GM13977 (cell line): Measurements from ENCODE around the gene SH3TC1.

ENCODE experiments used
- DNase-seq: peaks from one replicate; pipeline ENCODE4 v3.0.0; 2012; ENCODE audit warnings: low spot score
- in situ Hi-C: fragments of 300-500 bp; cut with MboI; formaldehyde crosslinking; loops from one replicate; pipeline ENCODE4 v1.12.0; 2022; ENCODE audit warnings: low sequenced_read_pairs, low pct_unique_long_range_greater_than_20kb, mixed read lengths, inconsistent platforms; ENCODE audit not compliant: unreplicated experiment
- TF ChIP-seq, protein P1 (sequence below): IDR thresholded peaks from 2 replicates; pipeline ENCODE4 v1.5.1; 2012; ENCODE audit warnings: mild to moderate bottlenecking, control low read depth; ENCODE audit not compliant: insufficient read depth; ENCODE audit errors: extremely low read depth, missing control alignments

The SH3TC1 gene

DNA sequence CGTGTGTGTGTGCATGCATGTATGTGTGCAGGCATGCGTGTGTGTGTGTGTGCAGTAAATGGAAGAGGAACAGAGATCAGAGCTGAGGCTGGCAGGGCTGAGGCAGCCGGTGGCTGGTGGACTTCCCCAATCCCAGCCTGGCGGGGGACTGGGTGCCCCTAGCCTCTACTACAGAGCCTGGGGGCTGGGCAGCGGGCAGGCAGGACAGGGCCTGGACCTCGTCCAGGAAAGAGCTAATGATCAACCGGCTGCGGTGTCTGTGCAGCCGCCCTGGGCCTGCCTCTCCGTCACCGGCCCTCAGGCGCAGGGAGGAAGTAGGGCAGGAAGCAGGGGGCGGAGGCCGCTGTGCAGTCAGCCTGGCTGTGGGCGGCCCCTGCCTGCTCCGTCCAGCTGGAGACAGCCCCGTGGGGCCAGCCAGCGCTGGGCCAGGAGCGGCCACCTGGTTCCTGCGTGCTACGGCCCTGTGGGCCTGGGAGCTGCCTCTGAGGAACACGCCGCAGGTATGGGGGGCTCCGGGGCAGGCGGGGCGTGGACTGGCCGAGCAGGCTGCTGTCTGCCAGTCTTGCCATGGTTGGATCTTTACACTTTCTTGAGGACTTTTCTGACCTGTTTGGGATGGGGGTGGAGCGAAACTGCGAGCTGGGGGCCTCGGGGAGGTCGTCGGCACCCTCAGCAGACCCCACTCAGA lies at the start of gene SH3TC1:
TSS of gene SH3TC1 (plus strand) at position 385 of the 688 bp plus-strand sequence. CDS start 5,905 bp downstream, outside the sequence.
- TF ChIP-seq, protein P1, sequence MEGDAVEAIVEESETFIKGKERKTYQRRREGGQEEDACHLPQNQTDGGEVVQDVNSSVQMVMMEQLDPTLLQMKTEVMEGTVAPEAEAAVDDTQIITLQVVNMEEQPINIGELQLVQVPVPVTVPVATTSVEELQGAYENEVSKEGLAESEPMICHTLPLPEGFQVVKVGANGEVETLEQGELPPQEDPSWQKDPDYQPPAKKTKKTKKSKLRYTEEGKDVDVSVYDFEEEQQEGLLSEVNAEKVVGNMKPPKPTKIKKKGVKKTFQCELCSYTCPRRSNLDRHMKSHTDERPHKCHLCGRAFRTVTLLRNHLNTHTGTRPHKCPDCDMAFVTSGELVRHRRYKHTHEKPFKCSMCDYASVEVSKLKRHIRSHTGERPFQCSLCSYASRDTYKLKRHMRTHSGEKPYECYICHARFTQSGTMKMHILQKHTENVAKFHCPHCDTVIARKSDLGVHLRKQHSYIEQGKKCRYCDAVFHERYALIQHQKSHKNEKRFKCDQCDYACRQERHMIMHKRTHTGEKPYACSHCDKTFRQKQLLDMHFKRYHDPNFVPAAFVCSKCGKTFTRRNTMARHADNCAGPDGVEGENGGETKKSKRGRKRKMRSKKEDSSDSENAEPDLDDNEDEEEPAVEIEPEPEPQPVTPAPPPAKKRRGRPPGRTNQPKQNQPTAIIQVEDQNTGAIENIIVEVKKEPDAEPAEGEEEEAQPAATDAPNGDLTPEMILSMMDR = no peak
- peak; percentile 93 for DNase-seq
- in situ Hi-C loops = no loop called here

DNA sequence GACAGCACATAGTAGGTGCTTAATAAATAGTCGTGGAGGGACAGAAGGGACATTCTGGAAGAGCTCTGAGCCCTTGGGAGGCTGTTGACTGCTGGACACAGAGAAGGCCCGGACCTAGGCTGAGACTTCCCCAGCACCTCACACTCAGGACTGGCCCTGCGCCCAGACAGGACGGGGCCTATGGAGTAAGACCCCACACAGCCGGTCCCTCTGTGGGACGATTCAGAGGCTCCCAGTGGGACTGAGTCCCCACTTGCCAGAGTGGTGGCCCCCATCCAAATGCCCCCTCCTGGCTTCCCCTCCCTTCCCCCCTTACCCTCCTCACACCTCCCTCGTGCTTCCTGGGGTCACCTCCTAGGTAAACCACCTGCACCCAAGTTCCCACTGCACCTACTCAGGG lies 49.4 kb upstream of the SH3TC1 start:
- in situ Hi-C loops = no loop called here

DNA sequence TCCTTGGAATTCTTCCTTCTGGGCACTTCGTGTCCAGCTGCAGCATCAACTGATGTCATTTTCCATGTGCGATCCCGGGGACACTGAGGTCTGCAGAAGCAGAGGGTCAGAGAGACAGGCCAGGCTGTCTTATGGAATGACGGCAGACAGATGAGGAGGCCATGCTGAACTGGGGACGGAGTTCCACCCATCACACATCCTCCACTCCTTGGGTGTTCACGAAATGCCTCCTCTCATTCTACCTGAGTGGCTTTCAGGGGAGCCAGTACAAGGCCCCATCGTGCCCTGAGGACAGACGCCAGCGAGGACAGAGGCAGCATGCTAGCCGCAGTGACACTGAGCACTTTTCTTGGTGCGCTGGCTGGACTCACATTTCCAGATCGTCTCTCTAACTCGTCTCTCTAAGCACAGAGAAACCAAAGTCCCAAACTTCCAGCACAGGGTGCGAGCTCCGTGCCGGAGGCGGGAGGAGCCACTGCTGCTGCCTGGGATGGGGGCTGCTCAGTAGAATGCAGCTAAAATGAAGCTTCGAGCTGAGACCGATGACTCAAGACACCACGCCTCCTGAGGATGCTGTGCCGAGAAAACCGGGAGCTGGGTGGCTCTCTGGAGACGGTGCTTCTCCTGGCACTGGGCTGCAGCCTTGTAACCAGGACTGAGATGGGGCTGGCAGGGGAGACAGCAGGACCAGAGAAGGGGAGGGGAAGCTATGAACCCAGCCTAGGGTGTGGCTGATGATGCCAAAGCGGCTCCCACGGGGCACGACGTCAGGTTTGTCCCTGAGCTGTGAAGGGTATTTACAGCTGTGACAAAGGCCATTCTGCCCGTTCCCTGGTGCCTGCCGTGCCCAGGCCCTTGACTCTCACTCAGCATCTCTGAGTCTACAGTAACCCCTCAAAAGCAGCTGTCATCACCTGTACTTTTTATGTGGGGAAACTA lies 48.7 kb upstream of the SH3TC1 start:
- TF ChIP-seq, protein P1 = no peak
- DNase-seq = no peak

More for the DNA sequence above, 49.4 kb upstream of the SH3TC1 start:
- no peak for DNase-seq
- TF ChIP-seq, protein P1 = no peak

DNA sequence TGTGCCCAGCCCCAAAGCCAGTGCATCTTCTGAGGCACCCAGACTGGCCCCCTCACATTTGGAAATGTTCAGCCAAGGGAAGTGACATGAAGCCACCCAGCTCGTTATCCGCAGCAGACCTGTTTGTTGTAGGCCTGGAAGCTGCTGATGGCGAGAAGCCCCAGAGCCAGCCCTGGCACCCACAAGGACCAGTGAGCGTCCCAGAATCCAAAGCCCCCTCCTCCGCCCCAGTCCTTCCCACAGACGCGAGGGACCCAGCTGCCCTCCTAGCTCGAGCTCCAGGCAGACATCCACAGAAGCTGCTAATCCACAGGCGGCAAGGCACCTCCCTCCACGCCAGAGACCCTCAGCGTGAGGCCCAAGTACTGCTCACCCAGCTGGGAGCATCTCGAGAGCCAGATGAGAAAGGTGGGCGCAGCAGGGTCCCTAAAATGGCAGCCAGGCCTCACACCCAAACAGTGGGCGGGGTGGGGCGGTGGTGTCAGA lies 47.9 kb upstream of the SH3TC1 start:
- DNase-seq = no peak
- in situ Hi-C loops = no loop called here
- TF ChIP-seq, protein P1 = no peak

More for the DNA sequence above, 48.7 kb upstream of the SH3TC1 start:
- in situ Hi-C loops = no loop called here

DNA sequence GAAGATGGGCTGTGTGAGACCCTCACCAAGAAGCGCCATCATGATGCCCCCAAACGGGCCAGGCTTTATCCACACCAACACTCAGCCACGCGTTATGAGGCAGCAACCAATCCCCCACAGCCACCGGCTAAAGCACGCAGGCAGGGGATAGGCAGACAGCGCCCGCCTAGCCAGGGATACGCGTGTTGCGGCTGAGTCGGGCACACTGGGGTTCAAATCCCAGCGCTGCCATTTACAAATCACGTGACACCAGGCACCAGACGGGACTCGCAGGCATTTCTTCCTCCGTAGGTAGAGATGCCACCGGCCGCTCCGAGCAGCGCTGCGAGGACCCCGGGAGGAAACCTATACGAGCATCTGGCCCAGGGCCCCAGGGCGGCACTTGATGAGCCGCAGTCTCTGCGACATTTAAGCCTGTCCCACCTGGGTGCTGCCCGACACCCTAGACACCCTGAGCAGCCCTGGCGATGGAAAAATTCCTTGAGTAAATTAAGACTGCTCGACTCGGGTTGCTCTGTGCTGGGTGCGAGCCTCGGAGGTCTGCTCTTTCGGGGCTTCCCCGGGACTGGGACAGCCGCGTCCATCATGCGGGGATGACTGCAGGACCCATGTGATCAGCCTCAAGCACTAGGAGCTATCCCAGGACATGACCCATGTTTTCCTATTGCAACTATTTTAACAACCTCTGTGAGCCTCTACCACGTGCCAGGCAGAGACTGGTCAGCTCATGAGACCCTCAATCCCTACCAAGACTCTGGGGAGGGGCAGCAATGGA lies 46.8 kb upstream of the SH3TC1 start:
- TF ChIP-seq, protein P1 = no peak
- no peak for DNase-seq
- in situ Hi-C loops = no loop called here

DNA sequence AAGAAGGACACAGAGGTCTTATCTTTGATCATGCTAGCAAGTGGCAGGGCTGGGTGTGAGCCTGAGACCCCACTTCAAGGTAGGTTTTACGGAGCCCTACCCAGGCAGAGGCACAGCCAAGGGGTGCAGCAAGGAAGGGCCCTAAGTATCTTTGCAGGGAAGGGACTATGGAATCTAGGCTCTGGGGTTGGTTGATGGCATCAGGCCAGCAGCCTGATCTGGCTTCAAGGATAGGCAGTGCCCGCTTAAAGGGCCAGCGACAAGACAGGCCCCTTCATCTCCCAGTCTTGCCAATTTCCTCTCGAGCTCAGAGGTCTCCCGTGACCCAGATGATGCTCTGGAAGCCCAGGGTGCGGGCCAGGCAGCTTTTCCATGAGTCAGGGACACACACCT lies 46.2 kb upstream of the SH3TC1 start:
- TF ChIP-seq, protein P1 = no peak
- no peak for DNase-seq
- in situ Hi-C loops = no loop called here
